AG09309 (cell line): ENCODE results near the gene MECR.

Experiments
- DNase-seq: peaks from one replicate; pipeline ENCODE4 v3.0.0-alpha.2; 2010; ENCODE audit warnings: low read depth
- H3K4me3 ChIP-seq: 2 replicates; pipeline ENCODE4 v1.5.1; 2011; ENCODE audit warnings: mild to moderate bottlenecking, low read depth, low read length, moderate library complexity; ENCODE audit not compliant: control insufficient read depth
- CTCF ChIP-seq: IDR thresholded peaks from 2 replicates; pipeline ENCODE4 v1.5.1; 2011; ENCODE audit warnings: mild to moderate bottlenecking, low read depth, low read length, inconsistent platforms; ENCODE audit not compliant: insufficient read depth, control insufficient read depth; ENCODE audit errors: missing control alignments

MECR gene

GRCh38 chr1:29186252-29186651 is 44.5 kb downstream of the MECR start:
- no peak for DNase-seq
- no peak overlapping the region for H3K4me3 ChIP-seq
- TF ChIP-seq CTCF = no peak

GRCh38 chr1:29183287-29183686 is 47.4 kb downstream of the MECR start:
- TF ChIP-seq CTCF = no peak
- no peak for DNase-seq

GRCh38 chr1:29181413-29182225 is 49.1 kb downstream of the MECR start, which contains the start of gene SRSF4:
Gene SRSF4 (minus strand): TSS chr1:29181900. CDS start chr1:29181752, 148 bp downstream.
- DNase-seq = peak; percentile 92
- TF ChIP-seq CTCF = peak; percentile 50
- peak within 1 kb of the TSS; percentile 96 for H3K4me3 ChIP-seq

More at GRCh38 chr1:29183287-29183686, 47.4 kb downstream of the MECR start:
- no peak overlapping the region for H3K4me3 ChIP-seq

- no peak for DNase-seq
These were observed 50.0 kb downstream of the MECR start for GRCh38 chr1:29180497-29181412.

GRCh38 chr1:29179641-29180184 is 51.0 kb downstream of the MECR start:
- DNase-seq = no peak
- peak overlapping the region; percentile 96 for H3K4me3 ChIP-seq
- TF ChIP-seq CTCF = no peak

More at GRCh38 chr1:29180497-29181412, 50.0 kb downstream of the MECR start:
- H3K4me3 ChIP-seq = peak overlapping the region; percentile 96
- TF ChIP-seq CTCF = no peak

- no peak for DNase-seq
- TF ChIP-seq CTCF = no peak
- H3K4me3 ChIP-seq = no peak overlapping the region
These were observed 53.6 kb downstream of the MECR start for GRCh38 chr1:29177022-29177705.
